Neural cell (in vitro differentiated cells): Measurements from ENCODE around the gene DLG2. TPM values are rescaled to one million over a fixed set of nuclear protein-coding genes. Genes with fewer than 3 reads are reported as not detected.

Experiments
- H2AFZ ChIP-seq: fragments of 200-600, 300-800 bp; sonication (generic), shearing (Covaris generic); 2 replicates; pipeline ENCODE4 v1.6.0; 2014; ENCODE audit warnings: low read depth, mild to moderate bottlenecking, antibody characterized with exemption, low read length, moderate library complexity
- H3F3A ChIP-seq: fragments of 200-600 bp; shearing (Covaris generic); 2 replicates; pipeline ENCODE4 v1.6.1; 2016; ENCODE audit warnings: mild to moderate bottlenecking, moderate library complexity, mixed read lengths, antibody characterized with exemption, low read length; ENCODE audit not compliant: insufficient read depth, poor library complexity, severe bottlenecking
- H3K27ac ChIP-seq: fragments of 200-600, 300-800 bp; sonication (generic), shearing (Covaris generic); 2 replicates; pipeline ENCODE4 v1.5.1; 2014; ENCODE audit warnings: mild to moderate bottlenecking, low read length, moderate library complexity
- H3K27me3 ChIP-seq: fragments of 300-800, 200-600 bp; sonication (generic), shearing (Covaris generic); 2 replicates; pipeline ENCODE4 v1.6.0; 2014; ENCODE audit warnings: mild to moderate bottlenecking, low read depth, low read length, moderate library complexity; ENCODE audit not compliant: insufficient read depth
- H3K36me3 ChIP-seq: fragments of 300-800, 200-600 bp; sonication (generic), shearing (Covaris generic); 2 replicates; pipeline ENCODE4 v1.5.1; 2014; ENCODE audit warnings: mild to moderate bottlenecking, antibody characterized with exemption, low read length, moderate library complexity; ENCODE audit not compliant: insufficient read depth
- H3K4me2 ChIP-seq: fragments of 300-800, 200-600 bp; sonication (generic), shearing (Covaris generic); 2 replicates; pipeline ENCODE4 v1.6.0; 2014; ENCODE audit warnings: mild to moderate bottlenecking, low read length
- H3K4me3 ChIP-seq: fragments of 300-800, 200-600 bp; sonication (generic), shearing (Covaris generic); 2 replicates; pipeline ENCODE4 v1.5.1; 2014; ENCODE audit warnings: mild to moderate bottlenecking, low read length, moderate library complexity
- H3K79me2 ChIP-seq: fragments of 200-600 bp; shearing (Covaris generic); replicated peaks from 2 replicates; pipeline ENCODE4 v1.6.0; 2014; ENCODE audit warnings: mild to moderate bottlenecking, low read length, moderate library complexity; ENCODE audit not compliant: insufficient read depth
- H3K9ac ChIP-seq: fragments of 300-800, 200-600 bp; sonication (generic), shearing (Covaris generic); 2 replicates; pipeline ENCODE4 v1.6.1; 2016; ENCODE audit warnings: mild to moderate bottlenecking, low read length, mixed read lengths
- H3K9me2 ChIP-seq: fragments of 200-600 bp; shearing (Covaris generic); 2 replicates; pipeline ENCODE4 v1.6.1; 2016; ENCODE audit warnings: mild to moderate bottlenecking, low read length, mixed read lengths; ENCODE audit not compliant: insufficient read depth
- H3K9me3 ChIP-seq: fragments of 200-600, 300-800 bp; sonication (generic), shearing (Covaris generic); 2 replicates; pipeline ENCODE4 v1.6.1; 2016; ENCODE audit warnings: mild to moderate bottlenecking, mixed run types, low read length, moderate library complexity, mixed read lengths
- H4K20me1 ChIP-seq: fragments of 200-600 bp; shearing (Covaris generic); 2 replicates; pipeline ENCODE4 v1.6.1; 2016; ENCODE audit warnings: mild to moderate bottlenecking, mixed run types; ENCODE audit not compliant: insufficient read depth
- EP300 ChIP-seq: fragments of 450-650 bp; conservative IDR thresholded peaks from 2 replicates; pipeline ENCODE4 v1.6.1; 2014; ENCODE audit warnings: antibody characterized with exemption, mild to moderate bottlenecking, moderate library complexity; ENCODE audit not compliant: poor library complexity, severe bottlenecking
- EZH2 ChIP-seq: fragments of 200-600, 300-800 bp; shearing (Covaris generic), sonication (generic); IDR thresholded peaks from 2 replicates; pipeline ENCODE4 v1.6.1; 2014; ENCODE audit warnings: antibody characterized with exemption, low read length, borderline replicate concordance, mild to moderate bottlenecking; ENCODE audit not compliant: insufficient read depth, poor library complexity, severe bottlenecking
- MXI1 ChIP-seq: fragments of 450-650 bp; conservative IDR thresholded peaks from 2 replicates; pipeline ENCODE4 v1.6.1; 2014; ENCODE audit warnings: antibody characterized with exemption, mild to moderate bottlenecking; ENCODE audit not compliant: poor library complexity, severe bottlenecking
- POLR2AphosphoS5 ChIP-seq: IDR thresholded peaks from 2 replicates; pipeline ENCODE4 v1.6.1; 2012
- RAD21 ChIP-seq: fragments of 450-650 bp; conservative IDR thresholded peaks from 2 replicates; pipeline ENCODE4 v1.6.1; 2014; ENCODE audit warnings: antibody characterized with exemption, mild to moderate bottlenecking, moderate library complexity
- SMC3 ChIP-seq: fragments of 450-650 bp; conservative IDR thresholded peaks from 2 replicates; pipeline ENCODE4 v1.6.1; 2014; ENCODE audit warnings: antibody characterized with exemption, mild to moderate bottlenecking, moderate library complexity; ENCODE audit not compliant: poor library complexity
- TAF1 ChIP-seq: IDR thresholded peaks from 2 replicates; pipeline ENCODE4 v1.6.1; 2012; ENCODE audit warnings: low read depth
- polyA plus RNA-seq: library from polyadenylated mRNA; depleted of rRNA; stranded (reverse); fragments of >200 nt; gene quantifications from 2 replicates; pipeline ENCODE4 v1.2.3, GENCODE V29; 2014
- TF ChIP-seq, protein P1 (sequence below): IDR thresholded peaks from 2 replicates; pipeline ENCODE4 v1.6.1; 2012; ENCODE audit warnings: borderline replicate concordance
- TF ChIP-seq, protein P2 (sequence below): fragments of 450-650 bp; IDR thresholded peaks from 2 replicates; pipeline ENCODE4 v1.5.1; 2014; ENCODE audit warnings: antibody characterized with exemption, mild to moderate bottlenecking, moderate library complexity; ENCODE audit not compliant: poor library complexity, severe bottlenecking

Gene DLG2
- polyA plus RNA-seq, 1 donor from 2014 or later = 179 TPM

DNA sequence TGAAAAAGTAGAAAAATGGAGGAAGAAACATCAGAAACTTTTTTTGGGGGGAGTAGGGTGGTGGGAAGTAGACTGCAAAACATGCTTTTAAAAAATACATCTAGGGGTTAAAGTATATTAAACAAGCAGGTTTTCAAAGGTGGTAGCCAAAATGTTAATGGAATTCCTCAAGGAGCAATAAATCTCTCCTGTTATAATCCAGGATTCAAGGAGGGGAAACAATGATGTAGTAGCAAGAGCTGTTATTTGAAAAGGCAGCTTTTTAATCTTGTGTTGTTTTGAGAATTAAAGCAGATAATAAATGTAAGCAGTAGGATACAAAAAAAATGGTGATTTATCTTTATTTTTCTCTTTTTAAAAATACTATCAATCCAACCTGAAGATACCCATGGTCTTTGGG, 1604.4 kb downstream of the DLG2 start:
- H3K4me3 ChIP-seq = no peak overlapping the region
- TF ChIP-seq EP300 (no peak), POLR2AphosphoS5 (no peak), EZH2 (no peak), RAD21 (no peak), MXI1 (no peak)
- TF ChIP-seq, protein P1, sequence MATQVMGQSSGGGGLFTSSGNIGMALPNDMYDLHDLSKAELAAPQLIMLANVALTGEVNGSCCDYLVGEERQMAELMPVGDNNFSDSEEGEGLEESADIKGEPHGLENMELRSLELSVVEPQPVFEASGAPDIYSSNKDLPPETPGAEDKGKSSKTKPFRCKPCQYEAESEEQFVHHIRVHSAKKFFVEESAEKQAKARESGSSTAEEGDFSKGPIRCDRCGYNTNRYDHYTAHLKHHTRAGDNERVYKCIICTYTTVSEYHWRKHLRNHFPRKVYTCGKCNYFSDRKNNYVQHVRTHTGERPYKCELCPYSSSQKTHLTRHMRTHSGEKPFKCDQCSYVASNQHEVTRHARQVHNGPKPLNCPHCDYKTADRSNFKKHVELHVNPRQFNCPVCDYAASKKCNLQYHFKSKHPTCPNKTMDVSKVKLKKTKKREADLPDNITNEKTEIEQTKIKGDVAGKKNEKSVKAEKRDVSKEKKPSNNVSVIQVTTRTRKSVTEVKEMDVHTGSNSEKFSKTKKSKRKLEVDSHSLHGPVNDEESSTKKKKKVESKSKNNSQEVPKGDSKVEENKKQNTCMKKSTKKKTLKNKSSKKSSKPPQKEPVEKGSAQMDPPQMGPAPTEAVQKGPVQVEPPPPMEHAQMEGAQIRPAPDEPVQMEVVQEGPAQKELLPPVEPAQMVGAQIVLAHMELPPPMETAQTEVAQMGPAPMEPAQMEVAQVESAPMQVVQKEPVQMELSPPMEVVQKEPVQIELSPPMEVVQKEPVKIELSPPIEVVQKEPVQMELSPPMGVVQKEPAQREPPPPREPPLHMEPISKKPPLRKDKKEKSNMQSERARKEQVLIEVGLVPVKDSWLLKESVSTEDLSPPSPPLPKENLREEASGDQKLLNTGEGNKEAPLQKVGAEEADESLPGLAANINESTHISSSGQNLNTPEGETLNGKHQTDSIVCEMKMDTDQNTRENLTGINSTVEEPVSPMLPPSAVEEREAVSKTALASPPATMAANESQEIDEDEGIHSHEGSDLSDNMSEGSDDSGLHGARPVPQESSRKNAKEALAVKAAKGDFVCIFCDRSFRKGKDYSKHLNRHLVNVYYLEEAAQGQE = no peak
- TF ChIP-seq, protein P2, sequence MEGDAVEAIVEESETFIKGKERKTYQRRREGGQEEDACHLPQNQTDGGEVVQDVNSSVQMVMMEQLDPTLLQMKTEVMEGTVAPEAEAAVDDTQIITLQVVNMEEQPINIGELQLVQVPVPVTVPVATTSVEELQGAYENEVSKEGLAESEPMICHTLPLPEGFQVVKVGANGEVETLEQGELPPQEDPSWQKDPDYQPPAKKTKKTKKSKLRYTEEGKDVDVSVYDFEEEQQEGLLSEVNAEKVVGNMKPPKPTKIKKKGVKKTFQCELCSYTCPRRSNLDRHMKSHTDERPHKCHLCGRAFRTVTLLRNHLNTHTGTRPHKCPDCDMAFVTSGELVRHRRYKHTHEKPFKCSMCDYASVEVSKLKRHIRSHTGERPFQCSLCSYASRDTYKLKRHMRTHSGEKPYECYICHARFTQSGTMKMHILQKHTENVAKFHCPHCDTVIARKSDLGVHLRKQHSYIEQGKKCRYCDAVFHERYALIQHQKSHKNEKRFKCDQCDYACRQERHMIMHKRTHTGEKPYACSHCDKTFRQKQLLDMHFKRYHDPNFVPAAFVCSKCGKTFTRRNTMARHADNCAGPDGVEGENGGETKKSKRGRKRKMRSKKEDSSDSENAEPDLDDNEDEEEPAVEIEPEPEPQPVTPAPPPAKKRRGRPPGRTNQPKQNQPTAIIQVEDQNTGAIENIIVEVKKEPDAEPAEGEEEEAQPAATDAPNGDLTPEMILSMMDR = no peak
- no peaks in the 10 kb centered on the region for H3K9me2 ChIP-seq
- no peak overlapping the region for H2AFZ ChIP-seq
- no peaks in the 10 kb centered on the region for H3K79me2 ChIP-seq
- H3K36me3 ChIP-seq = no peaks in the 10 kb centered on the region
- no peaks in the 10 kb centered on the region for H3K9me3 ChIP-seq
- H3K27ac ChIP-seq = no peak overlapping the region
- H4K20me1 ChIP-seq = no peaks in the 10 kb centered on the region
- H3K9ac ChIP-seq = no peak overlapping the region
- no peaks in the 10 kb centered on the region for H3K27me3 ChIP-seq
- no peak overlapping the region for H3K4me2 ChIP-seq
- peaks cover 3% of the 10 kb centered on the region for H3F3A ChIP-seq

DNA sequence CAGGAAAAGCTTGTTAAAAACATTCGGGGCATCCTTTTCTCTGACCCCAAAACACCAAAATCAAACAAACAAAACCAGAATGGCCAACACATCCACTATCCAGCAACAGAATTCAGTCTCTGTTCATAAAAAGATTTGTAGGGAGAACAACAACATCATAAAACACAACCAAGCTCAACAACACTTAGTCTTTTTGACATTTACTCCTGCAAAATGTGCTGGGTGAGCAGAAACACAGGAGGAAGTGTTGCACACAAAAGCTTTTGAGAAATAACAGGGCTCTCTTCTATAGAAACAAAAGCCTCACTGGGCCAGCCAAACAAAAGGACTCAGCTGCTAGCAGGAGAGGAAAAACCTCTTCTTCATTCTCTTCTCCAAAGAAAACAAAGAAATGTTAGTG, 1604.9 kb downstream of the DLG2 start:
- Histone ChIP-seq H3K79me2 (no peaks in the 10 kb centered on the region), H3F3A (peaks cover 3% of the 10 kb centered on the region), H3K4me2 (no peak overlapping the region), H3K9me2 (no peaks in the 10 kb centered on the region), H2AFZ (no peak overlapping the region), H3K4me3 (no peak overlapping the region), H3K27me3 (no peaks in the 10 kb centered on the region), H4K20me1 (no peaks in the 10 kb centered on the region), H3K9me3 (no peaks in the 10 kb centered on the region), H3K27ac (no peak overlapping the region), H3K36me3 (no peaks in the 10 kb centered on the region), H3K9ac (no peak overlapping the region)
- no peak for TF ChIP-seq EZH2
- no peak for TF ChIP-seq TAF1
- no peak for TF ChIP-seq POLR2AphosphoS5
- TF ChIP-seq, protein P2 = no peak
- no peak for TF ChIP-seq RAD21
- TF ChIP-seq MXI1 = no peak
- TF ChIP-seq, protein P1 = no peak
- no peak for TF ChIP-seq SMC3
- TF ChIP-seq EP300 = no peak
